ENCODE data around the gene CCDC70.

Gene CCDC70

GRCh38 chr13:51912091-51912490 is 50.3 kb downstream of the CCDC70 start:
- no peak for DNase-seq

- no peak for DNase-seq
Observed at GRCh38 chr13:51912511-51913225, 50.9 kb downstream of the CCDC70 start.

GRCh38 chr13:51913421-51914136 is 51.8 kb downstream of the CCDC70 start:
- no peak for DNase-seq

GRCh38 chr13:51914137-51914493 is 52.3 kb downstream of the CCDC70 start:
- DNase-seq = no peak
